Activated naive CD4-positive, alpha-beta T cell treated with anti-CD3 and anti-CD28 coated beads, Interleukin-2, amount 50 U/mL, for 72 hours (primary cell): ENCODE measurements around the gene AK8. TPM values are rescaled to one million over a fixed set of nuclear protein-coding genes. Genes with fewer than 3 reads are reported as not detected.

Experiments used
- ATAC-seq, 2 donors: fragments of 150-1000 bp; cut with Tn5 transposase; 2 replicates each; pipeline ENCODE4 v1.10.0; 2021; ENCODE audit warnings: mild to moderate bottlenecking in 2 of 2, moderate library complexity in 2 of 2
- DNase-seq, 2 donors: peaks; one replicate each; pipeline ENCODE4 v3.0.0; 2021 to 2022; ENCODE audit warnings: low spot score in 2 of 2
- H3K27ac Mint-ChIP-seq, 2 donors: one replicate each; pipeline ENCODE4 v1.8.0; 2022; ENCODE audit warnings: mild to moderate bottlenecking in 2 of 2, mixed read lengths in 2 of 2
- H3K36me3 Mint-ChIP-seq, 2 donors: one replicate each; pipeline ENCODE4 v1.8.0; 2022; ENCODE audit warnings: mixed read lengths in 2 of 2
- H3K9me3 Mint-ChIP-seq, 2 donors: one replicate each; pipeline ENCODE4 v1.8.0; 2022; ENCODE audit warnings: mixed read lengths in 2 of 2
- total RNA-seq, 2 donors: library from RNA; stranded (reverse); gene quantifications; one replicate each; pipeline ENCODE4 v1.2.3, GENCODE V29; 2022

AK8 gene
- total RNA-seq, 2 donors from 2014 or later: not detected

DNA sequence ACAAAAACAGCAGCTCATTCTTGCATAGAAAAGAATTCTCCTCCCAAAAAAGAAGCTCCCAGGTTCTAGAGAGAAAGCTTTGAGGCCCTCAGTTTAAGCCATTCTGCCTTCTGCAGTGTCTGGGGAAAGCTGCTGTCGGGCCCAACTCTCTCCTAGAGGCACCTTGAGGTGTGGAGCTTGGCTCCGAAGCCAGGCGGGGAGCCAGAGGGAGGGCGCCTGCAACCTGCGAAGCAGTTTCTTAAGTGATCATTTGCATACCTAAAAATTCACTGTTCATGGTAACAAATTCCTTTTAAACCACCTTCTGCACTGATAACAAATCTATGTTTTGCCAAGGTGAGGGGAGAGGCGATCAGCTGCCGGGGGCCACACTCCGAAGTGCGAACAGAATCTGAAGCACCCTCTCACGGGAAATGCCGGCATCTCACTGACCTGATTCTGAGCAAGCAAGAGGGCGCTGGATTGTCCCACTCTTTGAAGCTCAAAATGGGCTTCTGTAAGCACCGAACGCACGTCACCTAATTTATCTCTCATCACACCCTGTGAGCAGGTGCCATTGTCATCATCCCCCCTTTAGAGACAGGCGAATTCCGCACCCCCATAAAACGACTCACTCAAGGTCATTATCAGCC, 121.8 kb downstream of the AK8 start:
- DNase-seq (no peak), ATAC-seq (no peak)
- Mint-ChIP-seq H3K9me3 (no peaks in the 10 kb centered on the region), H3K27ac (no peak overlapping the region), H3K36me3 (no peaks in the 10 kb centered on the region)

DNA sequence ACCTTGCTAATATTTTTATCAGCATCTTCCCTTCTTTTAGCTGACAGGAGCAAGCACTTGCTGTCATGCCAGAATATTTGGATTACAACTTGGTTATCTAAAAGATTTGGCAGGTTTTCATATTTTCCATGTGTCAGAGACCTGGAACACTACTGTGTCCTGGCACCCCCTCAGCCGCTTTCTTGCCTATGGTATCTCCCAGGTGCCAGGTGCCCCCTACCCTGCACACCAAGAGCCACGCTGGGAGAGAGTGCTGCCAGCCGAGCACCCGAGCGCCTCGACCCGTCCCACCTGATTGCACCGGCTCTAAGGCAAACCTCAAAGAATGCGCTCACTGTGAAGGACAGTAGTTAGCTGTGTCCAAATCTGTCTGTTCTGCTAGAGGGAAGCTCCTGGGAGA, 123.0 kb downstream of the AK8 start:
- ATAC-seq: no peak
- H3K36me3 Mint-ChIP-seq: no peaks in the 10 kb centered on the region
- no peaks in the 10 kb centered on the region for H3K9me3 Mint-ChIP-seq
- DNase-seq: no peak
- H3K27ac Mint-ChIP-seq: no peak overlapping the region

DNA sequence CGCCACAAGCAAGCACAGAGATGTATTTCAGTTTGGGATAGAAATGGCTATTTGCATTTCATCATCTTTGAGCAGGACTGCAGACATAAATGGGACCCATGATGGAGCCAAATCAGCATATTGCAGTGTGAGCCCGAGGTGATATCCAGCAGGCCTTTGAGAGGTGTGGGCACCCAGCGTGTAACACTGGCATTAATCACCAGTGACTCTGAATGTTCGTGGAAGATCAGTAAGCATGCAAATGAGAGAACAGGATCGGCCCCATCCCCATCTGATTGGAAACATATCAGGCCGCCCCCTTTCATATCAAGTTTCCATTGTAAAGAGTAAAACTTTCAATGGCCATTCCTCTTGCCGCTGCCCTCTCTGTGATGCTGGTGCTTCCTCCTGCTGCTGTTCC, 123.8 kb downstream of the AK8 start:
- H3K9me3 Mint-ChIP-seq: no peaks in the 10 kb centered on the region
- DNase-seq: no peak
- ATAC-seq: no peak
- H3K36me3 Mint-ChIP-seq: no peaks in the 10 kb centered on the region
- H3K27ac Mint-ChIP-seq: no peak overlapping the region

DNA sequence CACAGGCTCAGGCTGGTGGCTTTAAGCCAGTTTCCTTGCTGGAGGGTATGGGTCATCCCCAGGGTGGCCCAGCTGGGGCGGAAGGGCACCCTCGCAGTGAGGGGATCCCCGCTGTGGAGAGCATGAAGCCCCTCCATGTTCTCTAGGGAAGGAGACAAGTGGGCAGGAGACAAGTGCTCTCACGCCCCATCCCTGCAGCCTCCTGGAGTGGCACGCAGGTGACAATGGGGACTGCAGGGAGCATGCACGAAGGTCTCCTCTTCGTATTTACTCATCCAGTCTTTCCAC, 124.5 kb downstream of the AK8 start:
- ATAC-seq: no peak
- H3K9me3 Mint-ChIP-seq: no peaks in the 10 kb centered on the region

DNA sequence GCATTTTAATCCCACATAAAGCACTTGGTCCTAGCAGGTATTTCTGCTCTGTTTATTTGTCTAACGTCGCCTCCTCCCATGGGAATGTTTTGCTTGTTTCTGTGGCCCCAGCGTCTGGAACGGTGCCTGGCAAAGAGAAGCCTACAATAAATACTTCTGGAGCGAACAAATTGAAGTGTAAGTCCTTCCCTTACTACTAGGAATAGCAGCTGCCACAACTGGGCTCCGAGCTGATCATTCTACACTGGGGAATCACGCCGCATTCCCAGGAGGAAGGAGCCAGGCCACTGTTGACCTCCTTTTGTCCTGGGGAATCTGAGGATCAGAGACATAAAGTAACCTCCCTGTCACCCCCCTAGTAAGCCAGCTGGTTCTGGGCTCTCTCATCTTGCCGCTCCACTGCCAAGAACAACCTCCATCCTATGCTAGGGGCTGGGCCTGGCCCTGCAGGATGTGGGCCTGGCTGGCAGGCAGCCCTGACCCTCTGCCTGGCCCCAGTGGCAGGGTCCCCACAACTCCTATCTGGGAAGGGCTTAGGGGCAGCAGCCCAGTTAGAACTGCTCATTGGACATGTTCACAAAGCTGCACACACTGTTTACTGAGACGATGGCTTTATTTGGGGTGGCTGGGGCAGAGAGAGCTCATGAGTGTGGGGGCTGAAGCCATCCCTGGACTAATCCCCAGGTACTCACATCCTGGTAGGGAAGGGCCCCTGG, 125.0 kb downstream of the AK8 start:
- ATAC-seq (no peak), DNase-seq (no peak)
- Mint-ChIP-seq H3K36me3 (no peaks in the 10 kb centered on the region), H3K27ac (no peak overlapping the region), H3K9me3 (no peaks in the 10 kb centered on the region)

More for the DNA sequence above, 124.5 kb downstream of the AK8 start:
- Mint-ChIP-seq H3K36me3 (no peaks in the 10 kb centered on the region), H3K27ac (no peak overlapping the region)
- DNase-seq: no peak

DNA sequence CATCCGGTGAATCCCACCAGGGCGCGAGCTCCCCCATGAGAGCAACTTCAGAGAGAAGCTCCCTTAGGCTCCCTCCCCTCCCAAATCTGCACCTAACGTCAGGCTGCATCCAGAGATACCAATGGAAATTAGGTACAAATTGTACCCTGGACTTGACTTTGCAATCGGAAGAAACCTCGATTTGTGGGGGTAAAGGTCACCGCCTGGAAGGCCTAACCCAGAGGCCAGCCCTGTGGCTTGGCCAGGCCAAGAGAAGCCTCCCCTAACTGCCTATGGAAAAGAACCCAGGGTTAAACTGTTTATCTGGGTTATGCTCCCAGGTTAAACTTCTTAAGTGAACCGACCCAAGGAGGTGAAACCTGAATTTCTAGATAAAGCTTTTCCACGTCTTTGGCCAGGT, 127.4 kb downstream of the AK8 start:
- no peak for DNase-seq
- H3K27ac Mint-ChIP-seq: no peak overlapping the region
- no peaks in the 10 kb centered on the region for H3K9me3 Mint-ChIP-seq
- no peak for ATAC-seq
- no peaks in the 10 kb centered on the region for H3K36me3 Mint-ChIP-seq

DNA sequence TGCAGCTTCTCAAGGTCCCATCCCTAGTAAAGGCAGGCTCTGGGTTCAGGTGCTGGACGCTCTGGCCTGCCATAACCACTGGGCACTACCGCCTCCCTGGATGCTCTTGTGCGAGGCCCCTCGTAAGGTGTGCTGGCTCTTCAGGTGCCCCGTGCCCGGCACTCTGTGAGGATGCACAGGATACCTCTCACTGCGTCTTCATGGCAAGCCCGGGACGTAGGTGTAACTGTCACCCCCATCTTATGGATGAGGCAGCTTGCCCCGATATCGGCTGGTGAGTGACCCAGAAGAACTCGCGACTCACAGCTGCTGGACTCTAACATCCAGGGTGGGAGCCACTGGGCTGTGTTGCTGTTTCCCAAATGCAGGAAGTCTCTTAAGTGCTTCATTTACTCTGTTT, 128.8 kb downstream of the AK8 start:
- DNase-seq (no peak), ATAC-seq (no peak)
- Mint-ChIP-seq H3K9me3 (no peaks in the 10 kb centered on the region), H3K36me3 (no peaks in the 10 kb centered on the region), H3K27ac (no peak overlapping the region)

DNA sequence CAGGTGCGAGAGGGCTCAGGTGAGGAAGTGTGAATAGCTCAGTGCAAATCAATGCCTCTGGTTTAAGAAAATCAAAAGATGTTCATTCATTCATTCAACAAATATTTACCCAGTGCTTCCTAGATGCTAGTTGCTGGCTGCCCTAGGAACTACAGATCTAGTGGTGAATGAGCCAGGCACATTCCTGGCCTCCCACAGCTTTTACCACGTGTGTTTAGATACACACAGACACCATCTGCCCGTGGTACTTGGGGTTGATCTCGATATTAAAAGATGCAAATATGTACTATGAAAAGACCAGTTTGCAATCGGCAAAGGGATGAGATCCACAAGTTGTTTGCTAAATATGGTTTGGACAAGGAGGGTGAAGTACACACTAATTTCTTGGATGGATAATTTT, 129.6 kb downstream of the AK8 start:
- Mint-ChIP-seq H3K9me3 (no peaks in the 10 kb centered on the region), H3K36me3 (no peaks in the 10 kb centered on the region), H3K27ac (no peak overlapping the region)
- no peak for DNase-seq
- no peak for ATAC-seq

DNA sequence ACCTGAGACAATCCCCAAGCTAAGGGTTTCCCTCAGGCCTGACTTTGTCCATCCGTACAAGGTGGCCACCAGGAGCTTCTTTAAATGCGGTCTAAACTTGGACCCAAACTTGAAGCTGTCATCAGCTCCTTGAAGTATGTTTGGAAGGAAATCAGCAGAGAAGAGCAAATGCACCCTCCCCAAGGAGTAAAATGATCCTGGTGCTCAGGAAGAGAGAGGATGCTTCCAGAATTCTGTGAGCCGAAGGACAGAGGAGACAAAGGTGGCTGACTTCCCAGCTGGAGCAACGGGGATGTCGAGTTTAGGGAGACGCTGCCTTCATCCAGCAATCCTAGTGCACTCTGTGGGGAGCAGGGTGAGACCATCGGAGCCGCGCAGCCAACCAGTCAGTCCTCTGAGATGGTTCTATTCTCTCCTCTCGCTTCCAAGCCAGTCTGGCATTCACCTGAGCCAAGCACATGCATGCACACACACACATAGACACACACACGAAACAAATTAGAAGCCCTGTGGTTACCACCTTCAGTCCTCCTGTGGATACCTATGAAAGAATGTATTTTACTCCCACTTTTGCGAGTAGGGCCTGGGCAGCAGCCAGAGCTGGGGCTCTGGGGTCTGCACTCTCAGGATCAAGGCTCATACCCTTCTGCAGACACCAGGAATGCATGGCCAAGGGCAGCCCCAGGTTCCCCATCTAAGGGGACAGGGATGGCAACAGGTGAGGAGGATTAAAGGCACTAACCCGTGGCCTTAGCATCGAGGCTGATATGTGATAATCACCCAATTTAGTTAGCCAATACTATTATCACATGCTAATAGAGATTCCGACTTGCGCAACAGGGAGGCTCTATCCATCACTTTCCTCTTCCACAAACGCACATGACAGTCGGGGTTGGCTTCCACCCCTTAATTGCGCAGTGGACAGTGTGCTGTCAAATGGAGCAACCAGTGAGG, 132.1 kb downstream of the AK8 start:
- Mint-ChIP-seq H3K36me3 (no peaks in the 10 kb centered on the region), H3K27ac (no peak overlapping the region), H3K9me3 (no peaks in the 10 kb centered on the region)
- DNase-seq (no peak), ATAC-seq (no peak)

DNA sequence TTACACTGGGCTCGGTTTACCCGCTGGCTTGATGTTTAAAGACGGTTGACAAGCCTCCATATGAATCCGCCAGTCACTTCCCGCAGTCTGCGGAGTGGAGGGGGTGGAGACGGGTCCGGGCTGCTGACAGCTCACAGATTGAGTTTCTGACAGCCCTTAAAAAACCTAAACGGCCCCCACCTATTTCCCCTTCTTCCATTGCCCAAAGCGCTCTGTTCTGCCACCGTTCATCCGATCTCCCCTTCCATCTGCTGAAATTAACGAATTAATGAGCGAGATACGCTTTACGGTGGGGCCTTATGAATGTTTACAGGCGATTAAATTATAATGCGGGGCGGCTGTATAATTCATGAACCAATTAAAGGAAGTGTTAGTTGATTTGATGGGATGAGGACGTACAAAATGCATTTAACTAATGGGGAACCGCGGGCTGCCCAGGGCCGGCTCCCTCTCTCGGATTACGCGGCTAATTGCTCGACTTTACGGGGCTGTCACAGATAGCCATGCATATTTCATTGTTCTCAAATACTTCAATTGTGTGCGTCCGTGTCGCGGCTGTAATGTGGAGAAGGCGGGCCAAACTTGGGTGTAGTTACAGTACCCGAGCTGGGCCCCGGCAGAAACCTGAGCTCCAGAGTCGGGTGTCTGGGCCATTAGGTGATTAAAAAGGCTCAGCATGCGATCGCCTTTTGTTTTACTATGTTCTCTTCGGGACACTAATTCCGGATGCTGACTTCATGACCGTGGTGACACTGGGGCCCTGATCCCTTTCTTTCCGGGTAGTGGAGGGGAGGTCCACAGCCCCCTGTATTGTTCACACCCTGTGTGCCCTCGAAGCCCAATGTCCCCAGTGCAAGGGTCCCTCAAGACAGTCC, 133.0 kb downstream of the AK8 start:
- Mint-ChIP-seq H3K36me3 (no peaks in the 10 kb centered on the region), H3K9me3 (no peaks in the 10 kb centered on the region), H3K27ac (no peak overlapping the region)
- ATAC-seq (no peak), DNase-seq (no peak)

DNA sequence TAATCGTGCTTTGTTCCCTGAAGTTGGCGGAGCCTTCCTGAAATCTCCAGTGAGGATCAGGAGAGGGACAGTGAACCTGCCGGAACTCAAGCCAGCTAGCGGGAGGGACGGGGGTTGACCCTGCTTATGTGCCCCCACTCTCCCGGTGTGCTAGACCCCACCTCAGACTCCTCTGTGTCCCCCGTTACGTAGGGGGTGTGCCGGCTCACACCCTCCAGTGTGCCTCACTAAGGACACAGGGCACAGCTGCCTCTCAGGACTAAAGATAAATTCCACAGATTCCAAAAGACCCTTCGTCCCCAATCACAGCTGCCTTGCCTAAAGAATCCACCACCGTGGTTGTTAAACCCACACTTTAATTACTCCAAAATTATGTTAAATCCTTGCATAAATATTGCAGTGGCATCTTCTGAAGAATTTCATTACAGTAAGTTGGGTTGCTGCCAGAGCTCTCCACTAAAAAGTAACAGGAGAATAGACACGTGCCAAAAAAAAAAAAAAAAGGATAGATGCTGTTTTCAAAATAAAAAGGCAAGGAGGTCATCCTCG, 134.1 kb downstream of the AK8 start:
- ATAC-seq: no peak
- Mint-ChIP-seq H3K9me3 (no peaks in the 10 kb centered on the region), H3K27ac (no peak overlapping the region), H3K36me3 (no peaks in the 10 kb centered on the region)
- no peak for DNase-seq

DNA sequence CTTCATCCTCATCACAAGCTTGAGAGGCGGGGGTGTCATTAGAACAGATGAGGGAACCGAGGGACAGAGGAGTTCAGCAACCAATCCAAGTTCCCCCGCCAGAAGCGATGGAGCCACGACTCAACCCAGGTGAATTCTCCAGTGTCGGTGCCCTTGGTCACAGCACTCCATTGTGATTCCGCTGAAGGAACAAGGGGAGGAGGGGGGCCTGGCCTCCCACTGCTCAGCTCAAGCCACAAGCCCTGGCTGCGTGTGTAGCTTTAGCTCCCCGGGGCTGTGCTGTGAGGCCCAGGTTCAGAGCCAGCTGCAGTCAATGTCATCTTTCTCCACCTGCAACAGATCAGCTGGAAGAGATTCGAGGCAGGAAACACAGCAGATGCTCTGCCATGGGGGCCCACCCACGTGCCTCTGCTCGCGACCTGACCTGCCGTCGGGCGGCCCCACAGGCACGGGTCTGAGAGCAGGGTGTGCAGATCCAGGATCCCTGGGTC, 135.2 kb downstream of the AK8 start:
- DNase-seq (no peak), ATAC-seq (no peak)
- Mint-ChIP-seq H3K27ac (no peak overlapping the region), H3K36me3 (no peaks in the 10 kb centered on the region), H3K9me3 (no peaks in the 10 kb centered on the region)

DNA sequence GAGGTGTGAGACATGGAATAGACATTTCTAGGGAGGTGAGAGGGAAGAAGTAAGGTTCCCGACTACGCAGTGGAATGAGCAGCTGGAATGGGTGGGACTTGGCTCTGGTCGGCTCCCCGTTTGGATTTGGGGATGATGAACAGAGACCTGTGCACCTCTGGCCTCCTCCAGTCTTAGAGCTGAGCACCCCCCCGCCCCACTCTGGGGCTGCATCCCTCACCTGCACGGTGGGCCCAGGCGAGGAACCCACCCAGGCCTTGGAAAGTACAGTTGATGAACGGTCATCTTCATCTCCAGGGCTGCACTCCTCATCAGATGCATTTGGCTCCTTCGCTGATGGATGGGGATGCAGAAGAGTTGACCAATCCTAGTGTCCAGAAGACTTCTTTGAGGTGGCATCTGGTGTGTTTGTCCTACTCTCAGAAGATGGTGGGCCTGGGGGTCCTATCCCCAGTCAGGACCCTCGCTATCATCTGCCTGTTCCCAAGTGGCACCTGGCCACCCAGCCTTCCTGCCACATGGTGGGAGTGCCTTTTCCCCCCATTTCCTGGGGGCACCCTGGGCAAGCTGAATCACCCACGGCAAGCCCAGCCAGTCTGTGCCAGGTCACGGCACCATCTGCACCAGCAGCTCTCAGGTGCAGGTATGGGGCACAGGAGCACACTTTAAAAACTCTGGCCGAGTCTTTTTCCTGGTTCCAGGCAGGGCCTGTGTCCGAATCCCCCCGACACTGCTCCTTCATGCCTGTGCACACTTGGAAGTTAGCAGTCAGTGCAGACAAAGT, 137.4 kb downstream of the AK8 start:
- ATAC-seq: no peak
- DNase-seq: no peak
- no peaks in the 10 kb centered on the region for H3K9me3 Mint-ChIP-seq
- no peaks in the 10 kb centered on the region for H3K36me3 Mint-ChIP-seq
- H3K27ac Mint-ChIP-seq: no peak overlapping the region

DNA sequence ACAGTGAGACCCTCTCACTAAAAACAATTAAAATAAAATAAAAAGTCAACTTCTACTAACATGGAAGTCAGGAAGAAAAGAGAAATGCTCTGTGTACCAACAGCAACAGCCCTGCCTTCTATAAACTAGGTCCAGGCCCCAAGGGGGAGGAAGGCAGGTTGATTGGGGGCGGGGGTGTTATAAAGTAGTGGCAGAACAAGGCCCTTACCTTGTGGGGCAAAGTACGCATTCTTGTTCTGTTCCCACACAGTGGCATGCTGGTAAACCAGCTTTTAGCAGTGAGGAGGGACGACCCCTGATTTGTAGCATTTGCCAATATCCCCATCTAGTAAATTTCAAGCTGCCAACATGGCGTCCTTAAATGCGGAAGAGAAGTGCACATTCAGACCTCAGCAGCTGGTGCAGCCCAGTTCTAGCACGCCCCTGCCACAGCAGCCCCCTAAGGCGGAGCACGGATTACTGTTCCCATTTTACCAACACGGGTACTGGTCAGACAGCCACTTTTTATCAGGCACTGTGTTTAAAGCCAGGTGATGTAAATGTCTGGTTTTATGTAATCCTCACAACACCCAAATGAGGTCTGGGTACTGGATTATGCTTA, 138.3 kb downstream of the AK8 start:
- DNase-seq (no peak), ATAC-seq (no peak)
- Mint-ChIP-seq H3K9me3 (no peaks in the 10 kb centered on the region), H3K36me3 (no peaks in the 10 kb centered on the region), H3K27ac (no peak overlapping the region)

DNA sequence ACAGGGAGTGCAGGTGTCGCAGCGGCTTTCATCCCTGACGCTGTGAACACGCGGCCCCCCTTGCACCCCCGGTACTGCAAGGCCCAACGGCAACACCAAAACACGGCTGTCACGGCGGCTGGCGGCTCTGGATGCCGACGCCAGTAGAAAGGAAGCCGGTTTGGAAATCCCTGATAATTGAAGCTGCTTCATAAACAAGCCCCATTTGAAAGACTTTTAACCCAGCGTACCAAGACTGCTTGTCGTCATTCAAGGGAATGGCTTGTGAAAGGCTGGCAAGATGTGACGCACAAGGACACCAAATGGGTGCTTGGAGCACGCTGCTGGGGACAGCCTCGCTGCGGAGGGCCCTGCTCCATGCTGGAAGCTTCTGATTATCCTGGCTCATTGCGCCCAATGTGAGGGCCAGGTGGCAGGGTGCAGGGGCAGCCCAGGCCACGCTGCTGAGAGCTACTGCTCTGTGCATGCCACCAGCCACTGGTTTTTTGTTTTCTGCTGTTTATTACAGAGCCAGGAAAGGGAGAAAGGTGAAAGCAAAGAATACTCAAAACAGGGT, 144.7 kb downstream of the AK8 start:
- Mint-ChIP-seq H3K9me3 (no peaks in the 10 kb centered on the region), H3K36me3 (no peaks in the 10 kb centered on the region), H3K27ac (no peak overlapping the region)
- ATAC-seq (no peak), DNase-seq (no peak)
